Cortex of kidney (tissue), 1 donor: ENCODE measurements around the gene CDC42EP3.

ENCODE experiments used
- DNase-seq: peaks from one replicate; lab custom pipeline; 2025; lab: John Stamatoyannopoulos, UW

CDC42EP3 gene

DNA sequence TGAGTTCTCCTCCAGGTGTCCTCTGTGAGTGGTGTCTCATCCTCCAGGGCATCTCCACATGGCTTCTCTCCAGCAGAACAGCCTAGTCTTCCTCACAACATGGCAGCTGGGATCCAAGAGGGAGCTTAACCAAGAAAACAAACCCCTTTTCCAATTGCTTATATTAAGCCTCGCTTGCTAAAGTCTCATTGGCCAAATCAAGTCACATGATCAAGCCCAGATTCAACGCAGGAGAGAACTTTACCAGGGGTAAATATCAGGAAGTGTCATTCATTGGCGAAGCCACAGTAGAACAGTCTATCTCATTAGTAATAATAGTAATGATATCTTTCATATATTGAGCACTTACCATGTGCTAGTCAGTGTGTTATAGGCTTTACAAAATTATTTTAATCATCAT lies 53.1 kb downstream of the CDC42EP3 start:
- DNase-seq: no peak

DNA sequence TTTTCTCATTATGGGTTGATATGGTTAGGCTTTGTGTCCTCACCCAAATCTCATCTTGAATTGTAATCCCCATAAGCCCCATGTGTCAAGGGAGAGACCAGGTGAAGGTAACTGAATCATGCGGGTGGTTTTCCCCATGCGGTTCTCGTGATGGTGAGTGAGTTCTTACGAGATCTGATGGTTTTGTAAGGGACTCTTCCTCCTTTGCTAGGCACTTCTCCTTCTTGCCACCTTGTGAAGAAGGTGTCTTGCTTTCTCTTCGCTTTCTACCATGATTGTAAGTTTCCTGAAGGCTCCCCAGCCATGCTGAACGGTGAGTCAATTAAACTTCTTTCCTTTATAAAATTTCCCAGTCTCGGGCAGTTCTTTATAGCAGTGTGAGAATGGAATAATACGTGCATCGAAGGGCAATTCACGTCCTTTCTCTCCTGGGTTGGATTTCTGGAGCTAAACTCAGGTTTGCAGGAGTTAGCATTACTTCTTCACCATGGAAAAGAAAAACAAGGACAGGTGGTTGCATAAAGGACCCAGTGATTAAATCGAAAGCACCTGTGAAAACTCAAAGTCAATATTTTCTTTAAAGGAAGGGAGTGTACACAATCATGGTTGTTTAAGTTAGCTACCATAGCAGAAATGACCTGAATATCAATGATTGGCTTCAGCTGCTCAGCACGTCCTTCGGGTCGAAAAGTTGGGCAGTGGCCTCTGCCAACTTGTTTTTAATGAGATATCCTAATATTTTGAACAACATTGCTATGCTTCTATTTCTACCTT lies 54.1 kb downstream of the CDC42EP3 start:
- no peak for DNase-seq

DNA sequence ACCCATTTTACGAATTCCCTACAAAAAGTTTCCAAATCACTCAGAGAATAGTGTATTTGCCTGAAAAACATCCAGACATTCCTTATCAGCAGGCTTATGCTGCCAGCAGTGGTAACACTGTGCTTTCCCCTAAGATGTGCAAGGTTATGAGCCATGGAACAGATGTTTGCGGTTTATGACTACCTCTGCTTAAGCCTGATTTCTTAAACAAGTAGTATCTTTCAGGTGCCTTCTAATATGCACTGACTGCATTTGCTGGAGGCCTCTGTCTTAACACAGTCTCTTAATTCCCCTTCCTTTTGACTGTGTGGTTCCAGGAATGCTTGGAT lies 54.8 kb downstream of the CDC42EP3 start:
- no peak for DNase-seq

DNA sequence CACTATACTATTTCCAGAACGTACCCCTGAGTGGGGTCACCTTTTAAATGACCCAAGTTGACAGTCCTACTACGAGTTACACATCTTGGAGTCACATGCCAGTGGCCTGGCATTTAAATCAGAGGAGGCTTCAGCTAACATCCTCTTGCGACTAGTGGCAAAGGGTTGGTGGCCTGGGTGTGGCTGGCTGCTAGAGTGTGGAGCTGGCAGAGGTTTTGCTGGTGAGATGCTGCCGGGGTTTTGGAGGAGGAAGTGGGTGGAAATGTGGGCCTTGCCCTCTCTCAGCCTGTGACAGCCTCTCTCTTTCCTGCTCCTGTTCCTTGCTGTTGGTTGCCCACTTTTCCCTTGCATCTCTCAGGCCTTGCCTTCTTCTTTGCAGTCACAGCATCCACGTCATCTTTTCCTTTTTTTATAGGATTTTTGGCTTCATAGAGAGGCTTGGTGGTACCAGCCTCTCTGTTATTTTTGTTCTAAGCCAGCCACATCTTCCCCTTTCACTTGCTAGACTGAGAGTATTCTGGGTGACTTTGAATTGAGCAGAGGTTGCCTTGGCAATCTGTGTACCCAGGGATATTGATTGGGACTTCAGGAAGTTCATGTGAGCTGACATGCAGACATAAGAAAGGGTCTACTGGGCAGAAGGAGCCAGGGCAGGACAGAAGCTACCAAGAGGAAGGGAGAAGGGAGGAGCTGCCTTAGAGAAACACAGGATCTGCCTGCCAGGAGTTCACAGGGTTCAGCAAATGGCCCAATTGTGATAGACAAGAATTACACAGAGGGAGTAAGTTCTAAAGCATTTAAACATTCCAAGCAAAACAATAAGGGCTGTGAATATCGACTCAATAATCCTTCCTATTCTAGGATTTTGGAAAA lies 55.4 kb downstream of the CDC42EP3 start:
- no peak for DNase-seq

DNA sequence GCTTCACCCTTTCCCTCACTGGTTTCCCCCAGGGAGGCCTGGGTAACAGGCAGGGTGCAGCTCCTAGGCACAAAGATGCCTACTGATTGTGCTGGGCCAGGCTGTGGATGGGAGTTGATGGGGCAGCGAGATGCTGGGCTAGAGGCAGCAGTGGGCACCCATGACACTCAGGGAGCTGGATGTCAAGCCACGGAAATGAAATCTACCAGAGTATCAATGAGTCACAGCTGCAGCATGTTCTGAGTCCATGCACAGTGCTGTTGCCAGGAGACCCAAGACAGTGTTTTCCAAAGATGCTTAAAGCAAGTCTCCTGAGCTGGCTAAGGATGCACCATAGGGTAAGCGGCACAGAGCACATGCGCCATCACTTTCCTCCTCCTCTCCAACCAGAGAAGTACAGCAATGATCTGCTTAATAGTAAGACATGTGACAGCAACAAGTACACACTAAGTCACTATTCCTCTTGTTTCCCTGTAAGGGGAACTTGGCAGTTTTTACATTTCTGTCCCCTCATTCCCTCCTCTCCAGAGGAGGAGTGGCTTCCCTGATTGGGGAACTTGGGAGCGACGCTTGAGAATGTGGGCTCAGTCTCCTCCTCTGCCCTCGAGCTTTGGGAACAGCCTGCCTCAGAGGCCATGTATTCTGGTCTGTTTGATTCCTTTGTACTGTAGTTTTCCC lies 57.2 kb downstream of the CDC42EP3 start:
- no peak for DNase-seq

DNA sequence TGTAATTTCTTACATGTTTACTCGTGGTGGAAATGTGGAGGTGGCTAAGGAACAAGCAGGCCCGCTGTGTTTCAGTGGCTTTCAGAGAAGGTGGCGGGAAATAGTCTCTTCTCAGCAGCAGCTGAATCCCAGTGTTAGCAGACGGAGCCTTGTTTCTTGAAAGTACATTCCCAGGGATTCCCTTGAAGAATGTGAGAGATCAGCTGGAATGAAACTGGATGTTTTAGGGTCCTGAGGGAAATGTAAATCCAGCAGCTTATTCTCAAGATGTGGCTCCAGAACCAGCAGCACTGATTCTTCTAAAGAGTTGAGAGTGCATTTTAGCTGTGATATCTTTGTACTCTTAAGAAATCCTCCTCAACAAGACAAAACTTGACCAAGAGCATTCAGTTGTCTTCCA lies 59.1 kb downstream of the CDC42EP3 start:
- no peak for DNase-seq

DNA sequence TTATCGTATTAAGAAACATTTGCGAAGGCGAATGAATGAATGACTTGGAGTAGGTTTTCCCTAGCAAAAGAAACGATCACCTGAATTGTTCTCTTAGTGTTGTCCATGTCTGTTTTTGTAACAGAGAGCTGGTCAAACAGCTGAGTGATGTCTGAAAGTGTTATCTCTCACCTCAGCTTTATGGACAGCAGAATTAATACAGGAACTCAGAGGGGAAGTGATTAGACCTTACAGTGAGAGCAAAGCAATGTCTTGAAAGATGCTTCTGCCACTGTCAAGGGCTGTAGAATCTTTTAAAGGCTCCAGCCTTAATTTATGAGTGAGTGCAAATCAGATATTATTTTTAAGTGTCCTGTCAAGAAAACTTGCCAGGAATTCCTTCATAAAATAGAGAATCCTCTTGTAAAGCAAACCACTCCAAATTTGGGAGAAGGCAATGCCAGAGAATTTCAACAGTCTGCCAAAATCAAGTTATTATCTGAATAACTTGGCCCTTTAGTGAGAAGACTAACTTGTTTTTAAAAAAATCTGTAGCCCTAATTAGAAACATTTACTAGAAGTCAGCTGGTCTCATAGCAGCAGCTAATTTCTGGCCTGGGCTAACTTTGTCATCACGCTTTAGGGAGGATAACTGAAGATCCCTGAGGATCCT lies 60.7 kb downstream of the CDC42EP3 start:
- DNase-seq: no peak

DNA sequence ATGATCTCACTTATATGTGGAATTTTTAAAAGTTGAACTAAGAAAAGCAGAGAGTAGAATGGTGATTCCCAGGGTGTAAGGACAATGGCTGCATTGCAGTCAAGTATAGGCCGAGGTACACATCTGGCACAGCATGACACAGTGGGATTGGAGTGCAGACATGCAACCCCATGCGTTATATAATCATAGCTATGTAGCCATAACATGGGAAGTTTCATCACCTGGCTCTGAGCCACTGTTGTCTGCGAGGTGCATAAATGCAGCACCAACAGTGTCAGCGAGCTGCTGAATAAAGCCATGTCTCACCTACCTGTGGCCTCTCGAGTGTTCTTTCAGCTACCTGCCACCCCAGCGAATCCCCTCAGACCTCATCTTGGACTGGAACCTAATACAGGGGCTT lies 61.7 kb downstream of the CDC42EP3 start:
- no peak for DNase-seq

DNA sequence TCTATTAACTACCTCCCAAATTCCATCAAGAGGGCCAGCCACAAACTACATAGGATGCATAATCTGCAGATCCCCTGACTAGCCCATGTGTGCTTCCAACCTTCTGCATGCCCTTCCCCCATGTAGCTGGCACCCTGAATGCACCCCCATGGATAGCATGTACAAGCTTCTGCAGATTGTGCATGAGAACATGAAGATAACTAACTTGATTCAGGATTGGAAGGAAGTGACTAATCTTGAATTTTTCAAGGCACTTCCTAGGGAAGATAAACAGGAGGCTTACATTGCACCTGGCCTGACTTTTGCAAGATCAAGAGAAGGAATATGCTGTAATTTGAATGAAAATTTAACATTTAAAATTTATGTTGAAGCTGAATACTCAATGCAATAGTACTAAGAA lies 66.7 kb downstream of the CDC42EP3 start:
- no peak for DNase-seq

DNA sequence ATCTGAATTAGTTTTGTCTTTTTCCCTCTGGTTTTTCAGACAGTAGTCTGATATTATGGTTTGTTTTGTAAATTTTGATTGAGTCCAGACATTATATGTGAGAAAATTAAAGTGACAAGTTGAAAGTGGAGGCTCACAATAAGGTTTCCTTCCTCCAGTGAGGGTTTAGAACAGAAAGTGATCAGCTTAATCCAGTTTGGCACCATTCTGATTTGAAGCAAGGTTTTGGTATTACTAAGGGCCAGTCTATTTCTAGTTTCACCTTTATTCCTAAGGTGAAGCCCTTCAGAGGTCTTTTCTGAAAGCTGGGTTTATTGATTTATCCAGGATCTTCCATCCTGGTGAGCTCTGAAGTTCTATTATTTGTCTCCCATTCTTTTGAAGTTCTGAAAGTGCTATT lies 68.7 kb downstream of the CDC42EP3 start:
- no peak for DNase-seq

DNA sequence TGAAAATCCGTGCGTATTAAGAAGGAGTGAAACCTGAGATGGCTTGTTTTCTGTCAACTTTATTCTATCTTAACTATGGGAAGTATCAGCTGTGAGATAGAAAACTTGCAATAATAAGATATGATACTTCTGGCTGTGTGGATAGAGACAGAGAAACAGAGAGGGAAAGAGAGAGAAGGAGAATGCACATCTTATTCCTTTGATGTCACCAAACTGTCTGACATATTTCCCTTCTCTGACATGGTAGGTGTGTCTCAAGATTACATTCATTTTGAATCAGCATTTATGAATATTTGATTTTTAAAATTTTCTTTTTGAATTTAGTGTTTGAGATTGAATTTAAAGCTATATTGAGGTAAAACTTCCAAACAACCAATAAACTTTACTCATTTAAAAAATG lies 69.4 kb downstream of the CDC42EP3 start:
- no peak for DNase-seq

DNA sequence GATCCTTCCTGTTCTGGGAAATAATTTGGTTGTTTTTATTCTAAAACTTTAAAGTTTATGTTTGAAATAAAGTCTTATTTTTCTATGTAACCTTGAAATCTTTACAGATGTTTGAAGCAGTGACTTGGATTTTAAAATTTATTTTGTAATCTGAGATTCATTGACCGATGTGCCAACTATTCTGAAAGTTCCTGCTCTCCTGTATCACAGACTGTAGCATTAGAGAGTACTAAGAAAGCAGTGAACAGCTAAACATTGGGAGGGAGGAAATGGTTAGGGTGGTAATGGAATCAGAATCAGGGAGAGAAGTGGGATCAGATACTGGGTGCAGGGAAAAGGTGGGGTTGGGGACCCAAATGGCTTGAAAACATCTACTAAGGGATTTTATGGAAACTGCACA lies 69.9 kb downstream of the CDC42EP3 start:
- DNase-seq: no peak

DNA sequence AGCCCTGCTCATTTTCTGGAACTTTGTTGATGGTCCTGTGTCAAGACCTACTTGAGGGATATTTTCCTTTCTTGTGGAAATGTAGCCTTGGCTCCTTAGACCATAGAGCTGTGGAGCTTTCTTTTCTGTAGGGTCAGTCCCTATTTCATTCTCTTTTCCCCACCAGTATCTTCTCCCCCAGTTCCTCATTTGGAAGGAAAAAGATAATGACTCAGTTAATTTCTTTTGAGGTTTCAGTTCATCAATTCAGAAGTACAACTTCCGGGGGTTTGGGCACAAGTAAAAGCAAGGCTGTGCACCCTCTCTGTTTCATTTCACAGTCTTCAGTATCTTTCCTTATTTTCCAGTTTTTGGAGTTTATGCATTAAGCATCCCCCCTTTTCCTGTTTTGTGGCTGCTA lies 70.7 kb downstream of the CDC42EP3 start:
- no peak for DNase-seq

DNA sequence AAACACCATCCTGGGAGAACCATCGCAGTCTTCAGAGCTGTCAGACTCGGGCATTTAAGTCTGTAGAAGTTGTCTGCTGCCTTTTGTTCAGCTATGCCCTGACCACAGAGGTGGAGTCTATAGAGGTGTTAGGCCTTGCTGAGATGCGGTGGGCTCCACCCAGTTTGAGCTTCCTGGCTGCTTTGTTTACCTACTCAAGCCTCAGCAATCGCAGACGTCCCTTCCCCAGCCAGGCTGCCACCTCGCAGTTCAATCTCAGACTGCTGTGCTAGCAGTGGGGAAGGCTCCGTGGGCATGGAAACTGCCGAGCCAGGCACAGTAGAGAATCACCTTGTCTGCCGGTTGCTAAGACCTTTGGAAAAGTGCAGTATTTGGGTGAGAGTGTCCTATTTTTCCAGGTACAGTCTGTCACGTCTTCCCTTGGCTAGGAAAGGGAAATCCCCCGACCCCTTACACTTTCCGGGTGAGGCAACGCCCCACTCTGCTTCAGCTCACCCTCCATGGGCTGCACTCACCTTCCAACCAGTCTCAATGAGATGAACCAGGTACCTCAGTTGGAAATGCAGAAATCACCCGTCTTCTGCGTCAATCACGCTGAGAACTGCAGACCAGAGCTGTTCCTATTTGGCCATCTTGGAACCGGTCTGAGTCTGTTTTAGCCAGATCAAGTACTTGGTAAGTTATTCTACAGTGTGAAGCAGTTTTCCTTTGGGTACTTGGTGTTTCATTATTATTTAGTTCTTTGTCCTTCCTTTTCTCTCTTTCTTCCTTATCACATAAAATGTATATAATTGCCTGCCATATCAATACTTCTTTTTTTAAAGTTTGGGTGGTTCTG lies 71.5 kb downstream of the CDC42EP3 start:
- no peak for DNase-seq

DNA sequence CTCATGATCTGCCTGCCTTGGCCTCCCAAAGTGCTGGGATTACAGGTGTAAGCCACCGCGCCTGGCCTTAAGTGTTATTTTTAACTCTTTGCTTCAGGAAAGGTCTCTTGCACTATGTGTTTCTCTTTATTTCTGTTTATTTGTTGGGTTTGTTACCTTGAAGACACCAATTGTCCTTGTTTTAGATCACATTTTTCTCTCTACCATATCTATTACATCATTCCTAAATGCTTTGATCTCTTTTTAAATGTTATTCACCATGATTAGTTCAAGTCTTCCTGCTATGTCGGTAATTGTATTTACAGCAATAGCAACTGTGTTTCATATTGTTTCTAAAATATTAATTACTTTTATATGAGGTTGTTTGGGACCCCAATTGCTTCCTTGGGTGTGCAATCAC lies 77.7 kb downstream of the CDC42EP3 start:
- no peak for DNase-seq

DNA sequence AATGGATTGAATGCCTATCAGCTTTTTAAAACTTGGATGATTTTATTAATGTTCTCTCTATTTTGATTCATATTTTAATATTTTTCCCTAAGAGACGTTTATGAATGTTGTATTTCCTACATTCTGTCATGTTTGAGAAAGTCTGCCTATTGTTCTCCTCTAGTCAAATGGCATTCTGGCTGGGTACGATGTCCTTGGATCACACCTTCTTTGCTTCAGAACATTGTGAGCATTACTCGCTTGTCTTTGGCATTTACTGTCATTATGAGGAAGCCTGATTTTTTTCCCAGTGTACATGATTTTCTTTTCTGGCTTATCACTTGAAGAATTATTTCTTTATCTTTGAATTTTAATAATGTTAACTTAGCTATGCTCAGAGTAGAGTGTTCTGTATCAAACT lies 78.4 kb downstream of the CDC42EP3 start:
- DNase-seq: no peak
